Activated T-helper 2 cell treated with anti-CD3 and anti-CD28 coated beads, Interferon-gamma antibody, Interleukin-2, Interleukin-4, amounts not matched to agents 10 μg/mL and 5 μg/mL and 100 μg/mL, durations not matched to agents 14 hours and 24 hours and 36 hours (primary cell): ENCODE results near the gene RNF112. TPM values are rescaled to one million over a fixed set of nuclear protein-coding genes. Genes with fewer than 3 reads are reported as not detected.

Experiments
- DNase-seq: peaks from one replicate; pipeline ENCODE4 v3.0.0; 2021; ENCODE audit warnings: low spot score
- H3K27ac Mint-ChIP-seq: one replicate; pipeline ENCODE4 v1.8.0; 2021; ENCODE audit warnings: mixed read lengths
- H3K27me3 Mint-ChIP-seq: one replicate; pipeline ENCODE4 v1.8.0; 2021; ENCODE audit warnings: low read depth, mixed read lengths
- H3K36me3 Mint-ChIP-seq: one replicate; pipeline ENCODE4 v1.8.0; 2021; ENCODE audit warnings: low read depth, mixed read lengths
- H3K4me1 Mint-ChIP-seq: one replicate; pipeline ENCODE4 v1.8.0; 2021; ENCODE audit warnings: low read depth, mixed read lengths
- H3K4me3 Mint-ChIP-seq: one replicate; pipeline ENCODE4 v1.8.0; 2021; ENCODE audit warnings: low read depth, mild to moderate bottlenecking, moderate library complexity, mixed read lengths
- H3K9me3 Mint-ChIP-seq: one replicate; pipeline ENCODE4 v1.8.0; 2021; ENCODE audit warnings: mixed read lengths
- intact Hi-C: fragments of 100-400 bp; cut with micrococcal nuclease; formaldehyde crosslinking; loops from one replicate; pipeline ENCODE4 v1.15.1; 2023
- total RNA-seq: library from RNA; stranded (reverse); gene quantifications from 2 replicates; pipeline ENCODE4 v1.2.3, GENCODE V29; 2022

The RNF112 gene
- total RNA-seq, 1 donor from 2014 or later, result 0.16 TPM

DNA sequence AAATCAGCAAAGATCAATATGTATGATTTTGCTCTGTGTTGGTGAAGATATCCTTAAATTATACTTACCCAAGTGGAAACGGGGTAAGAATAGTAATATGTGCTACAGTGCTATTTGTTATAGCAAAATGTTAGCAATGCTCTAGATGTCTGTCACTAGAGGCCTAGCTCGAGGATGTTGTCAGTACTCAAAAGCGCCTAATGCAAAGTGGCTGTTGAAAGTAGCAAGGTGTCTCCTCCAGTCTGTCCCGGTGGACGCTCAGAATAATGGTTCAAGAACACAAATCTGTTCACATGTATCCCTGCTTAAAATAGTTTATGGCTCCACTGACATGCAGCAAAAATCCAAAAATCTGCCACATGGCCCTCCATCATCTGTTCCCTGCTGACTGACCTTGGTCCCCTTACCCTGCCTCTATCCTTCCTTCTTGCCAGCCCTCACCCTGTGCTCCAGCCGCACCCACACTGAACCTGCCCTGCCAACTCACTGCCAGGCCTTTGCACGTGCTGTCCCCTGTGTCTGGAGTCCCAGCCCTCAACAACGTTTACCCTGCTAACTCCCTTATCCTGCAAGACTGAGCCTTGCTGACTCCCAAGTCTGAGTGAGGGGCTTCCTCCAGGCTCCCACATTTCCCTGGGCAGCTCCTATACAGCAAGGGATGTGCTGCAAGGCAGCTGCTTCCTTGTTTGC is 9.6 kb upstream of the RNF112 start:
- intact Hi-C loops, result no loop called here

GRCh38 chr17:19402171-19402570 is 8.9 kb upstream of the RNF112 start:
- Mint-ChIP-seq H3K36me3 (no peaks in the 10 kb centered on the region), H3K4me1 (no peaks in the 10 kb centered on the region), H3K27me3 (peaks cover 2% of the 10 kb centered on the region), H3K4me3 (no peak overlapping the region), H3K27ac (no peak overlapping the region), H3K9me3 (no peaks in the 10 kb centered on the region)
- no peak for DNase-seq
- intact Hi-C loops, result no loop called here

More for the DNA sequence above, 9.6 kb upstream of the RNF112 start:
- H3K4me3 Mint-ChIP-seq, result no peak overlapping the region
- no peaks in the 10 kb centered on the region for H3K4me1 Mint-ChIP-seq
- H3K27me3 Mint-ChIP-seq, result peaks cover 4% of the 10 kb centered on the region
- no peak for DNase-seq
- H3K36me3 Mint-ChIP-seq, result no peaks in the 10 kb centered on the region
- no peaks in the 10 kb centered on the region for H3K9me3 Mint-ChIP-seq
- no peak overlapping the region for H3K27ac Mint-ChIP-seq

- H3K27ac Mint-ChIP-seq, result no peak overlapping the region
- no peak overlapping the region for H3K4me3 Mint-ChIP-seq
- H3K9me3 Mint-ChIP-seq, result no peaks in the 10 kb centered on the region
- intact Hi-C loops, result no loop called here
- H3K4me1 Mint-ChIP-seq, result no peaks in the 10 kb centered on the region
- no peak for DNase-seq
- H3K36me3 Mint-ChIP-seq, result no peaks in the 10 kb centered on the region
- H3K27me3 Mint-ChIP-seq, result peaks cover 2% of the 10 kb centered on the region
These were observed 8.0 kb upstream of the RNF112 start for GRCh38 chr17:19403021-19403420.

- Mint-ChIP-seq H3K27ac (no peak overlapping the region), H3K4me3 (no peak overlapping the region), H3K27me3 (peaks cover 2% of the 10 kb centered on the region), H3K4me1 (no peaks in the 10 kb centered on the region), H3K36me3 (no peaks in the 10 kb centered on the region), H3K9me3 (no peaks in the 10 kb centered on the region)
- no peak for DNase-seq
- intact Hi-C loops, result no loop called here
These were observed 6.8 kb upstream of the RNF112 start for GRCh38 chr17:19404264-19404663.

DNA sequence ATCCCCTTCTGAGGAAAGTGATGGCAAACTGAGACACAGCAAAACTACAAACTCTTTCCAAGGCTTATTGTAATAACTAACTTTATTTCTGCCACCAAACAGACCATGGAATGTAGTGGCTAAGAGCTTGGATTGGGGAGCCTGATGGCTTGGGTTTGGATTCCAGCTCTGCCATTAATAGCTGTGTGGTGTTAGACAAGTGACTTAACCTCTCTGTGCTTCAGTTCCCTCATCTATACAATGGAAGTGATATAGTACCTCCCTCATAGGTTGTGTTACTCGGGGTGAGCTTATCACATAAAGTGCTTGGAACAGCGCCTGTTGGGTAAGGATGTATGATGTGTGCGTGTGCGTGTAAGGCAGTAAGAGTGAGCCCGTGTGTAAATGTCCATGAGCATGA is 5.9 kb upstream of the RNF112 start:
- Mint-ChIP-seq H3K27me3 (peaks cover 2% of the 10 kb centered on the region), H3K27ac (no peak overlapping the region), H3K4me1 (no peaks in the 10 kb centered on the region), H3K9me3 (no peaks in the 10 kb centered on the region), H3K4me3 (no peak overlapping the region), H3K36me3 (no peaks in the 10 kb centered on the region)
- no peak for DNase-seq
- intact Hi-C loops, result no loop called here

GRCh38 chr17:19407601-19408345 is 3.3 kb upstream of the RNF112 start:
- H3K4me1 Mint-ChIP-seq, result no peaks in the 10 kb centered on the region

DNA sequence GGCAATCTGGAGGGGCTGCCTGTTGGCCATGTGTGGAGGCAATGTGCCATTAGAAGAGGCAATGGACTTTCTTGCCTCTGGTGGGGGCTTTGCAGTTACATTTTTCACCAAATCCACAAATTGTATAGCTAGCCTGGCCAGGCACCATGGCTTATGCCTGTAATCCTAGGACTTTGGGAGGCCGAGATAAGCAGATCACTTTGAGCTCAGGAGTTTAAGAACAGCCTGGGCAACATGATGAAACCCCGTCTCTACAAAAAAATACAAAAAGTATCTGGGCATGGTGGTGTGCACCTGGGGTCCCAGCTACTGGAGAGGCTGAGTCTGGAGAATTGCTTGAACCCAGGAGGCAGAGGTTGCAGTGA is 2.7 kb upstream of the RNF112 start:
- Mint-ChIP-seq H3K27ac (no peak overlapping the region), H3K9me3 (no peaks in the 10 kb centered on the region), H3K4me3 (no peak overlapping the region), H3K36me3 (no peaks in the 10 kb centered on the region), H3K4me1 (no peaks in the 10 kb centered on the region), H3K27me3 (peaks cover 2% of the 10 kb centered on the region)
- intact Hi-C loops, result no loop called here
- DNase-seq, result no peak

More at GRCh38 chr17:19407601-19408345, 3.3 kb upstream of the RNF112 start:
- Mint-ChIP-seq H3K27ac (no peak overlapping the region), H3K27me3 (peaks cover 2% of the 10 kb centered on the region), H3K36me3 (no peaks in the 10 kb centered on the region), H3K4me3 (no peak overlapping the region), H3K9me3 (no peaks in the 10 kb centered on the region)
- intact Hi-C loops, result no loop called here
- no peak for DNase-seq

- H3K27ac Mint-ChIP-seq, result no peak overlapping the region
- no peak for DNase-seq
- H3K36me3 Mint-ChIP-seq, result no peaks in the 10 kb centered on the region
- no peaks in the 10 kb centered on the region for H3K4me1 Mint-ChIP-seq
- H3K4me3 Mint-ChIP-seq, result no peak overlapping the region
- H3K9me3 Mint-ChIP-seq, result no peaks in the 10 kb centered on the region
- intact Hi-C loops, result no loop called here
- no peaks in the 10 kb centered on the region for H3K27me3 Mint-ChIP-seq
These were observed 2.0 kb upstream of the RNF112 start for GRCh38 chr17:19409066-19409465.

DNA sequence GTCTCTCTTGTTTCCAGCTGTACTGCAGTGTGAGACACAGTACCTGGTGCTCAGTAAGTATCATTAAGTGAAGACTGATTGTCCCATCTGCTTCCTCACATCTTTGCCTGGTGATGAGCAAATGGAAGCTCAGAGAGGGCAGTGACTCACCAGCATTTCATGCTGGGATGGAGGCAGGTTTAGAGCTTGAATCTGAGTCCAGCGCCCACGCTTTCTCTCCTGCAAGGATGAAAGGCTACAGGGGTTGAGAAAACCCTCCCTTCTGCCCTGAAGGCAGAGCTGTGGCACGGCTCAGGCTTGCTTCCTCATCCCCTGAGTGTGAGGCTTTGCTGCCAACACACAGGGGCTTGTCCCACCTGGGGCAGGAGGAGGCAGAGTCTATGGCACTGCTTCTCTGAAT is 1.5 kb upstream of the RNF112 start:
- no peaks in the 10 kb centered on the region for H3K27me3 Mint-ChIP-seq
- H3K27ac Mint-ChIP-seq, result no peak overlapping the region
- no peaks in the 10 kb centered on the region for H3K4me1 Mint-ChIP-seq
- H3K4me3 Mint-ChIP-seq, result no peak overlapping the region
- intact Hi-C loops, result no loop called here
- no peak for DNase-seq
- H3K36me3 Mint-ChIP-seq, result no peaks in the 10 kb centered on the region
- H3K9me3 Mint-ChIP-seq, result no peaks in the 10 kb centered on the region

DNA sequence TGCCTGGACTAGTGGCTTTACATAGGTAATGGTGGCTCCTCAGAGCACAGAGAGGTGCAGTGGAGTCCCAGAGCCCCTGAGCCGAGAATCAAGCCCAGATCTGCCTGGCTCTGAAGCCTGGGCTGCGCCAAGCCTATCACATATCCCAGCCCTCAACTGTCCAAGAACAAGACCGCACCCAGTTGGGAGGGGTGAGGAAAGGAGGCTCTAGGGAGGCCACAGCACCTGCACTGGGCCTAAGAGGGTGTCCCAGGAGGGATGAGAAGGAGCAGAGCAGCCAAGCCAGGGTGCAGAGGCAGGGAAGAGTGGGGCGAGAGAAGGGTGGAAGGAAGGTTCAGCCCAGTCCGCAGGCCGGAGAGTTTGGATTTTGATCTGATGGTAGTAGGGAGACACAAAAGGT is 941 bp upstream of the RNF112 start:
- intact Hi-C loops, result no loop called here
- Mint-ChIP-seq H3K36me3 (no peaks in the 10 kb centered on the region), H3K27me3 (no peaks in the 10 kb centered on the region), H3K4me3 (no peak overlapping the region), H3K4me1 (no peaks in the 10 kb centered on the region), H3K27ac (no peak overlapping the region), H3K9me3 (no peaks in the 10 kb centered on the region)
- DNase-seq, result no peak

DNA sequence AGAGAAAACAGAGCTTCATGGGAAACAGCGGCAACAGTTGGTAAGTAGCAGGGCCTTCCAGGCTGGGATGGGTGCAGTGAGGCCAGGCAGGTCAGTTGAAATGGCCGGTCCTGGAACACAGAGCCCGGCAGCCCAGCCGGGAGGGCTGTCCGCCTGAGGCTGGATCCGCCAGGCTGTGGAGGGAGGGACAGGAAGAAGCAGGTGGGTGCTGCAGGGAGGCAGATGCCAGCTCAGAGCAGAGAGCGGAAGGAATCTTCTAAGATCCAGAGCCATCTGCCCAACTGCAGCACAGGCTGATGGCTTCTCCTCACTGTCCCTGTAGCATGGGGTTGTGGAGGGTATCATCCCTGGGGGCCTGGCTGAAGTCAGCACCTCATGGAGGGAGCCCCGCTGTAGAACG is 599 bp downstream of the RNF112 start:
- Mint-ChIP-seq H3K4me3 (no peak overlapping the region), H3K36me3 (no peaks in the 10 kb centered on the region), H3K27me3 (no peaks in the 10 kb centered on the region), H3K4me1 (no peaks in the 10 kb centered on the region), H3K9me3 (no peaks in the 10 kb centered on the region), H3K27ac (no peak overlapping the region)
- no peak for DNase-seq
- intact Hi-C loops, result no loop called here

DNA sequence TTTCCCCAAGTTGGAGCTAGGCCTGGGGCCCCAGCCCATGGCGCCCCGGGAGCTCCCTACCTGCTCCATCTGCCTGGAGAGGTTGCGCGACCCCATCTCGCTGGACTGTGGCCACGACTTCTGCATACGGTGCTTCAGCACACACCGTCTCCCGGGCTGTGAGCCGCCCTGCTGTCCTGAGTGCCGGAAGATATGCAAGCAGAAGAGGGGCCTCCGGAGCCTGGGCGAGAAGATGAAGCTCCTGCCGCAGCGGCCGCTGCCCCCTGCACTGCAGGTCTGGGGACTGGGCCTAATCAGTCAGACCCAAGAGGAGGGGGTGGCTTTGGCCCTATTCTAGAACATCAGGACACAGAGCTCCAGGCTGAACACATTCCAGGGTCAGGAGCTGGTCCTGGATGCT is 1.5 kb downstream of the RNF112 start:
- H3K27ac Mint-ChIP-seq, result no peak overlapping the region
- no peaks in the 10 kb centered on the region for H3K36me3 Mint-ChIP-seq
- no peaks in the 10 kb centered on the region for H3K9me3 Mint-ChIP-seq
- no peaks in the 10 kb centered on the region for H3K4me1 Mint-ChIP-seq
- H3K27me3 Mint-ChIP-seq, result no peaks in the 10 kb centered on the region
- H3K4me3 Mint-ChIP-seq, result no peak overlapping the region
- intact Hi-C loops, result no loop called here
- DNase-seq, result no peak

DNA sequence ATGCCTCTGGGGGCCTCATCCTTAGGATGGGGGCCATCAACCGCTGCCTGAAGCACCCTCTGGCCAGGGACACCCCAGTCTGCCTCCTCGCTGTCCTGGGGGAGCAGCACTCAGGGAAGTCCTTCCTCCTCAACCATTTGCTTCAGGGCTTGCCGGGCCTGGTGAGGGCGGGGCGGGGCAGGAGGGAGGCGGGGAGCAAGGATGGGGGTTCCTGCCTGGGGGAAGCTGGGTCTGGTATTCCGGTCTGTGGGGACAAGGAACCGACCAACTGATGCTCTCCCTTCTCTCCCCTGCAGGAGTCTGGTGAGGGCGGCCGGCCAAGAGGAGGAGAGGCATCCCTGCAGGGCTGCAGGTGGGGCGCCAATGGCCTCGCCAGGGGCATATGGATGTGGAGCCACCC is 2.0 kb downstream of the RNF112 start:
- Mint-ChIP-seq H3K4me1 (no peaks in the 10 kb centered on the region), H3K27me3 (no peaks in the 10 kb centered on the region), H3K36me3 (no peaks in the 10 kb centered on the region), H3K27ac (no peak overlapping the region), H3K9me3 (no peaks in the 10 kb centered on the region), H3K4me3 (no peak overlapping the region)
- no peak for DNase-seq
- intact Hi-C loops, result no loop called here
